ENCODE measurements around the gene LMNTD2.

LMNTD2 gene

GRCh38 chr11:573146-573759 is 12.7 kb upstream of the LMNTD2 start:
- H3K36me3 ChIP-seq (replicated peaks): no peaks in the 10 kb centered on the region
- no peak for TF ChIP-seq CTCF (IDR thresholded peaks at IDR 0.05; ENCODE audit: low read depth, low read length, missing control alignments)
- H3K4me3 ChIP-seq (ENCODE audit: low read depth, low read length): no peak overlapping the region
- no peak for DNase-seq
- no peak overlapping the region for H3K27ac ChIP-seq
- in situ Hi-C loops (cut with HindIII; ENCODE audit: low pct_ligation_motif_present, low sequenced_read_pairs): no loop called here
- peaks cover 8% of the 10 kb centered on the region for H3K27me3 ChIP-seq (replicated peaks)

- no peak overlapping the region for H3K27ac ChIP-seq
- H3K4me3 ChIP-seq (ENCODE audit: low read depth, low read length): no peak overlapping the region
- peaks cover 8% of the 10 kb centered on the region for H3K27me3 ChIP-seq (replicated peaks)
- in situ Hi-C loops (cut with HindIII; ENCODE audit: low pct_ligation_motif_present, low sequenced_read_pairs): no loop called here
- no peak for TF ChIP-seq CTCF (IDR thresholded peaks at IDR 0.05; ENCODE audit: low read depth, low read length, missing control alignments)
- no peak for DNase-seq
- H3K36me3 ChIP-seq (replicated peaks): no peaks in the 10 kb centered on the region
Observed at GRCh38 chr11:571802-572185, 11.3 kb upstream of the LMNTD2 start.

- no peak for DNase-seq
- H3K27ac ChIP-seq: no peak overlapping the region
- no peaks in the 10 kb centered on the region for H3K27me3 ChIP-seq (replicated peaks)
- H3K36me3 ChIP-seq (replicated peaks): no peaks in the 10 kb centered on the region
- H3K4me3 ChIP-seq (ENCODE audit: low read depth, low read length): peak overlapping the region; percentile 47
- no peak for TF ChIP-seq CTCF (IDR thresholded peaks at IDR 0.05; ENCODE audit: low read depth, low read length, missing control alignments)
- in situ Hi-C loops (cut with HindIII; ENCODE audit: low pct_ligation_motif_present, low sequenced_read_pairs): no loop called here
Observed at GRCh38 chr11:569158-569885, 8.8 kb upstream of the LMNTD2 start.

GRCh38 chr11:568306-569157 is 8.0 kb upstream of the LMNTD2 start:
- TF ChIP-seq CTCF (IDR thresholded peaks at IDR 0.05; ENCODE audit: low read depth, low read length, missing control alignments): no peak
- Histone ChIP-seq H3K4me3 (ENCODE audit: low read depth, low read length) (peak overlapping the region; percentile 53), H3K27ac (no peak overlapping the region), H3K27me3 (replicated peaks) (no peaks in the 10 kb centered on the region), H3K36me3 (replicated peaks) (no peaks in the 10 kb centered on the region)
- peak; percentile 77 for DNase-seq
- in situ Hi-C loops (cut with HindIII; ENCODE audit: low pct_ligation_motif_present, low sequenced_read_pairs): no loop called here

- Histone ChIP-seq H3K27ac (no peak overlapping the region), H3K36me3 (replicated peaks) (no peaks in the 10 kb centered on the region), H3K4me3 (ENCODE audit: low read depth, low read length) (peak overlapping the region; percentile 53), H3K27me3 (replicated peaks) (no peaks in the 10 kb centered on the region)
- TF ChIP-seq CTCF (IDR thresholded peaks at IDR 0.05; ENCODE audit: low read depth, low read length, missing control alignments): no peak
- no peak for DNase-seq
- in situ Hi-C loops (cut with HindIII; ENCODE audit: low pct_ligation_motif_present, low sequenced_read_pairs): no loop called here
Observed at GRCh38 chr11:567629-568292, 7.2 kb upstream of the LMNTD2 start.

All from brain microvascular endothelial cell (primary cell).